Bronchial epithelial cell (primary cell): ENCODE measurements around the gene C3AR1. TPM values are rescaled to one million over a fixed set of nuclear protein-coding genes. Genes with fewer than 3 reads are reported as not detected.
A peak's percentile ranks its signal among the peaks of the same experiment; 100 is the strongest.

ENCODE experiments used
- DNase-seq: peaks from one replicate; pipeline ENCODE4 v3.0.0-alpha.2; 2010; ENCODE audit warnings: low read depth
- FAIRE-seq: peaks from 2 replicates; lab custom pipeline; 2011; peaks lifted over from hg19 to GRCh38; lab: Jason Lieb, UNC
- H3K27me3 ChIP-seq: 2 replicates; pipeline ENCODE4 v1.5.1; 2011; ENCODE audit warnings: low read length; ENCODE audit not compliant: control insufficient read depth, insufficient read depth
- H3K36me3 ChIP-seq: 2 replicates; pipeline ENCODE4 v1.5.1; 2011; ENCODE audit warnings: low read length; ENCODE audit not compliant: control insufficient read depth, insufficient read depth
- H3K4me3 ChIP-seq: 2 replicates; pipeline ENCODE4 v1.5.1; 2011; ENCODE audit warnings: mild to moderate bottlenecking, low read depth, low read length, control low read depth
- CTCF ChIP-seq: IDR thresholded peaks from 2 replicates; pipeline ENCODE4 v1.5.1; 2011; ENCODE audit warnings: mild to moderate bottlenecking, moderate library complexity, low read length, control low read depth, inconsistent platforms; ENCODE audit not compliant: insufficient read depth, severe bottlenecking
- total RNA-seq: library from RNA; depleted of rRNA; stranded (reverse); fragments of >200 nt; gene quantifications from 2 replicates; pipeline ENCODE4 v1.2.1, GENCODE V29; 2014

C3AR1 gene
- total RNA-seq, 1 donor from 2014 or later = not detected

- Histone ChIP-seq H3K27me3 (peaks cover 2% of the 10 kb centered on the region), H3K4me3 (no peak overlapping the region), H3K36me3 (no peaks in the 10 kb centered on the region)
- DNase-seq (no peak), FAIRE-seq (no peak)
- no peak for TF ChIP-seq CTCF
These were observed 51.3 kb downstream of the C3AR1 start for GRCh38 chr12:8014836-8015235.

GRCh38 chr12:8012651-8013309 is 53.4 kb downstream of the C3AR1 start:
- FAIRE-seq = no peak
- no peak overlapping the region for H3K4me3 ChIP-seq
- DNase-seq = peak; percentile 30
- no peaks in the 10 kb centered on the region for H3K36me3 ChIP-seq
- H3K27me3 ChIP-seq = no peaks in the 10 kb centered on the region
- no peak for TF ChIP-seq CTCF

- Histone ChIP-seq H3K36me3 (no peaks in the 10 kb centered on the region), H3K4me3 (no peak overlapping the region), H3K27me3 (no peaks in the 10 kb centered on the region)
- DNase-seq = peak; percentile 83
- no peak for FAIRE-seq
- TF ChIP-seq CTCF = no peak
These were observed 54.8 kb downstream of the C3AR1 start for GRCh38 chr12:8011331-8011730.

Other genes with a start within 250 kb of the C3AR1 start
- gene SLC2A14, start 193.4 kb downstream of the C3AR1 start, total RNA-seq = not detected in 2 replicates
- gene SLC2A3, start 130.2 kb downstream of the C3AR1 start, total RNA-seq = 8.4 and 10.5 TPM in 2 replicates
- gene FOXJ2, start 33.6 kb downstream of the C3AR1 start, total RNA-seq = 3.4 and 5.1 TPM in 2 replicates
- 30.1 and 54.0 TPM in 2 replicates for gene NECAP1, start 15.9 kb upstream of the C3AR1 start, total RNA-seq
- 0.53 TPM in 1 of 2 replicates, not detected in the other for gene CLEC4A, start 57.3 kb upstream of the C3AR1 start, total RNA-seq
- not detected in 2 replicates for gene ZNF705A, start 90.7 kb upstream of the C3AR1 start, total RNA-seq
- not detected in 2 replicates for gene FAM90A1, start 161.3 kb upstream of the C3AR1 start, total RNA-seq